HL-60 (cell line): ENCODE data around the gene TBC1D22B.

Source experiments
- DNase-seq, 2 experiments: peaks; one replicate each; pipeline ENCODE4 v3.0.0-alpha.2; 2010 to 2020; ENCODE audit warnings: low read depth in 1 of 2, low spot score in 1 of 2
- H3K27ac ChIP-seq: fragments of 250-450 bp; sonication (Bioruptor Pico); replicated peaks from 2 replicates; pipeline ENCODE4 v1.5.1; 2020; ENCODE audit warnings: mild to moderate bottlenecking, moderate library complexity
- H3K27me3 ChIP-seq: fragments of 250-450 bp; sonication (Bioruptor Pico); 2 replicates; pipeline ENCODE4 v1.5.1; 2021; ENCODE audit warnings: mild to moderate bottlenecking, moderate library complexity; ENCODE audit not compliant: insufficient read depth, poor library complexity, severe bottlenecking
- H3K4me3 ChIP-seq: replicated peaks from 2 replicates; pipeline ENCODE4 v1.5.1; 2011; ENCODE audit warnings: mild to moderate bottlenecking, control low read depth, low read length; ENCODE audit not compliant: insufficient read depth
- CTCF ChIP-seq: IDR thresholded peaks from one replicate; pipeline ENCODE4 v1.5.1; 2011; ENCODE audit warnings: low read length, control low read depth, inconsistent platforms; ENCODE audit not compliant: insufficient read depth
- GABPA ChIP-seq: IDR thresholded peaks from 2 replicates; pipeline ENCODE4 v1.6.1; 2012; ENCODE audit warnings: low read depth
- POLR2AphosphoS5 ChIP-seq: IDR thresholded peaks from 2 replicates; pipeline ENCODE4 v1.6.1; 2012; ENCODE audit warnings: low read depth
- REST ChIP-seq: IDR thresholded peaks from 2 replicates; pipeline ENCODE4 v1.6.1; 2012; ENCODE audit warnings: low read depth; ENCODE audit not compliant: insufficient replicate concordance
- SPI1 ChIP-seq: IDR thresholded peaks from 2 replicates; pipeline ENCODE4 v1.6.1; 2012; ENCODE audit warnings: low read depth, mild to moderate bottlenecking, borderline replicate concordance

TBC1D22B gene

GRCh38 chr6:37369321-37370201, 112.0 kb downstream of the TBC1D22B start:
- Histone ChIP-seq H3K27me3 (no peaks in the 10 kb centered on the region), H3K4me3 (no peak overlapping the region)
- TF ChIP-seq CTCF: no peak

GRCh38 chr6:37371154-37372083, 113.8 kb downstream of the TBC1D22B start:
- TF ChIP-seq POLR2AphosphoS5 (no peak), CTCF (no peak), REST (no peak), SPI1 (no peak), GABPA (no peak)
- no peak overlapping the region for H3K4me3 ChIP-seq
- H3K27ac ChIP-seq: no peak overlapping the region
- H3K27me3 ChIP-seq: no peaks in the 10 kb centered on the region
- no peak for DNase-seq

More at GRCh38 chr6:37369321-37370201, 112.0 kb downstream of the TBC1D22B start:
- DNase-seq: no peak
- no peak overlapping the region for H3K27ac ChIP-seq

GRCh38 chr6:37372116-37372515, 114.5 kb downstream of the TBC1D22B start:
- no peak for DNase-seq
- H3K27me3 ChIP-seq: no peaks in the 10 kb centered on the region
- H3K4me3 ChIP-seq: no peak overlapping the region
- H3K27ac ChIP-seq: no peak overlapping the region
- no peak for TF ChIP-seq GABPA
- no peak for TF ChIP-seq POLR2AphosphoS5
- no peak for TF ChIP-seq SPI1
- TF ChIP-seq REST: no peak
- TF ChIP-seq CTCF: no peak
